ENCODE measurements around the gene TTC3.

The TTC3 gene

DNA sequence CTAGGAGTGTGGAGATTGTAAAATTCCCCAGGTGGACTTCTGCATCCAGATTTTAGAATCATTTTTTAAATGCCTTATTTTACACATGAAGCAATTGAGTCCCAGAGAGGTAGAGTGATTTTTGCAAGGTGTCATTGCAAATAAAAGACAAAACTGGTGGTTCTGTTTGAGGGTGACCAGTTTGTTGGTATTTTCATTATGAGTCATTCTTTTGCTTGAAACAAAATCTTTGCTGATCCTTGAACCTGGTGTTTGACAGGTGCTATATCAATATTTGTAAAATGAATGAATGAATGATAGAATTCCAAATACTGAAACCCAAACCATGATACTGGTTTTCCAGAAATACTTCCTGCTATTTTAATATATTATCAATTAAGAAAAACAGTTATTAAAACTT is 44.1 kb downstream of the TTC3 start:
- TF ChIP-seq, protein P1, sequence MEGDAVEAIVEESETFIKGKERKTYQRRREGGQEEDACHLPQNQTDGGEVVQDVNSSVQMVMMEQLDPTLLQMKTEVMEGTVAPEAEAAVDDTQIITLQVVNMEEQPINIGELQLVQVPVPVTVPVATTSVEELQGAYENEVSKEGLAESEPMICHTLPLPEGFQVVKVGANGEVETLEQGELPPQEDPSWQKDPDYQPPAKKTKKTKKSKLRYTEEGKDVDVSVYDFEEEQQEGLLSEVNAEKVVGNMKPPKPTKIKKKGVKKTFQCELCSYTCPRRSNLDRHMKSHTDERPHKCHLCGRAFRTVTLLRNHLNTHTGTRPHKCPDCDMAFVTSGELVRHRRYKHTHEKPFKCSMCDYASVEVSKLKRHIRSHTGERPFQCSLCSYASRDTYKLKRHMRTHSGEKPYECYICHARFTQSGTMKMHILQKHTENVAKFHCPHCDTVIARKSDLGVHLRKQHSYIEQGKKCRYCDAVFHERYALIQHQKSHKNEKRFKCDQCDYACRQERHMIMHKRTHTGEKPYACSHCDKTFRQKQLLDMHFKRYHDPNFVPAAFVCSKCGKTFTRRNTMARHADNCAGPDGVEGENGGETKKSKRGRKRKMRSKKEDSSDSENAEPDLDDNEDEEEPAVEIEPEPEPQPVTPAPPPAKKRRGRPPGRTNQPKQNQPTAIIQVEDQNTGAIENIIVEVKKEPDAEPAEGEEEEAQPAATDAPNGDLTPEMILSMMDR (IDR thresholded peaks at IDR 0.05; ENCODE audit: borderline replicate concordance, insufficient read depth, low read depth, low read length), result no peak
- no peak overlapping the region for H3K4me3 ChIP-seq (ENCODE audit: low read depth, low read length)

DNA sequence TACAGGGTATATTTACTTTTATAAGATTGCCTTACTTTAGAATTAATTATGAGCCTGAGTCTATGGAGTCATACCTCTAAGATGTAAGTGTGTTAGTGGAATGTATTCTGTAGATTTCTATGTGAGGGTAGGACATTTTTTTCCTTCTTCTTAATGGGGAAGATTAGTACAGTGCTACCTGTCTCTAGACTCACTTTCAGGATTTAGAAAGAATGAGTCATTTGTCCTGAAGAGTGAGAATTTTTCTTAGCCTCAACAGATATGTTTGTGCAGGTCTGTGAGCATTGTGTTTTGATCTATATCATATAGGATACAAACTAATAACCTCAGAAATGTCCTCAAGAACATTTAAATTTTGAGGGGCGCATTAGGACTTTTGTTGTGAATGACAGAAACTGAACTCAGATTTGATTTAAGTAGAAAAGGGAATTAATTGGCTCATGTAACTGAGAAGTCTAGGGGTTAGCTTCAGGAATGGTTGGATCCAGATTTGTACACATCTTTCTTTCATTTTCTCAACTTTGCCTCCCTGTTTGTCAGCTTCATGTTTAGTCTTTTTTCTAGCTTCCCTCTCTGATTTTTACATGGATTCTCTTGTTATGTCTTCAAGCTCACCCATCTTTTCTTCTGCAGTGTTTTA is 45.3 kb downstream of the TTC3 start:
- no peak overlapping the region for H3K4me3 ChIP-seq (ENCODE audit: low read depth, low read length)
- TF ChIP-seq, protein P1 (IDR thresholded peaks at IDR 0.05; ENCODE audit: borderline replicate concordance, insufficient read depth, low read depth, low read length), result no peak

DNA sequence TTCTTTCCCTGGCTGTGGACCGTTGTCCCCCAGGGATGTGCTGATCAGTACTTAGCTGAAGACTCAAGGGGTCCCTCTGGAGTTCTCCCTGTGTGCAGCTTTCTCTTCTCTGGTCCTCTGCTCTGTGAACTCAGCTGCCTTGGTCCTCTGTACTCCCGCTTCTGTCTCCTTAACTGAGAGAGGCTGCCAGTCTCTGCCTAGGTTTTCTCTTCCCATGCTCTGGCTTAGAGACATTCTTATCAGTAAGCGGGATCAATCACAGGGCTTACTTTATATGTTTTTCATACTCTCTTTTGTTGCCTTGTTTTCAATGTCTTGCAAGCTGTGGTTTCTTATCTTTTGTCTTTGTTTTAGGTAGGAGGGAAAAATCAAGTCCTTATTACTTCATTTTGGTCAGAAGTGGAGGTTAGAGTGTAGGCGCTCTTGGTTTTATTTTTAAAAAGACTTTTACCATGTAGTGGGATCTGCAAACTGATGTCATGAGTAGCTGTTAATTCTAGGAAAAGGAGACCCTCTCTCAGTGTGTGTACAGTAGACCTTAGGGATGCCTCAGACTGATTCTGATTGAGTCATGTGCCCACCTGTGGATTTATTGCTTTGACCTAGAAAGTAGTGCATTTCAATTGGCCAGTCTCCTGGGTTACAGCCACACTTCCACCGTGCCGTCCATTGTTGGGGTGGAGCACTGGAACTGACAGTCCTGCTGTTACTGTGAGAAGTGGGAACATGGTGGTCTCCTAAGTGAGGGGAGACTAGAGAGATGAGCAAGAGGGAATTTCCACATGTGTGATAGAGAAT is 46.6 kb downstream of the TTC3 start:
- TF ChIP-seq, protein P1 (IDR thresholded peaks at IDR 0.05; ENCODE audit: borderline replicate concordance, insufficient read depth, low read depth, low read length), result no peak
- H3K4me3 ChIP-seq (ENCODE audit: low read depth, low read length), result no peak overlapping the region

DNA sequence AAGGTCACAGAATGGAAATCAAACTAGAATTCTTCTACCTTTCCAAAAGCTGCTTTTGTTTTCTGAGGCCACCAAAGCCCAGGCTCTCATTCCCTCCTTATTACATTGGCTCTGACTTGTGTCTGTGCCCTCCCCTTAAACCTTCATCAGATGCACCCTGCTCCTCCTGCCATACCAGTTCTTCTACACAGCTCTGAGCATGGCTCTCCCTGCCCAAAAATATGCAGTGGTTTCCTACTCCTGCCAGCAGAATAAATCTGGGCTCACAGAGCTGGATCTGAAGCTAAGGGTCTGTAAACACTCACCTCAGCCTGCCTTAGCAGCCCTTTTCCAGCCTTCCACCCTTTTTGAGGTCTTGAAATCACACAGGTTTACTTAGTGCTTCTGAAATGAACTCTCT is 55.0 kb downstream of the TTC3 start:
- H3K4me3 ChIP-seq (ENCODE audit: low read depth, low read length), result no peak overlapping the region
- TF ChIP-seq, protein P1 (IDR thresholded peaks at IDR 0.05; ENCODE audit: borderline replicate concordance, insufficient read depth, low read depth, low read length), result no peak

DNA sequence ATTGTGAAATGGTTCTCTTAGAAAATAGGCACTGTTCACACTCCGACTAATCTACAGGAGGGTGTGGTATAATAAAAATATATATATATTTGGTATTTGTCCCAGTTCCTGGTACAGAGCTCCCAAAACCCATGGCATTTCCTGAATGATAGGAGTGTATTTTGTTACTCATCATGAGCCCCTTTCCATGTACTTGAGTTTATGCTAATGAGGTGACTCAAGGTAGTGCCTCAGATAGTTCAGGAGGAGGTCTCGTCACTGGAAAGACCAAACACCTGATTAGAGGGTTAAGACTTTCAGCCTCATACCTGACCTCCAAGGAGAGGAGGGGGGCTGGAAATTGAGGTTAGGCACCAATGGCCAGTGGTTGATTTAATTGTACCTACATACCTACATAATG is 57.9 kb downstream of the TTC3 start:
- TF ChIP-seq, protein P1 (IDR thresholded peaks at IDR 0.05; ENCODE audit: borderline replicate concordance, insufficient read depth, low read depth, low read length), result no peak
- no peak overlapping the region for H3K4me3 ChIP-seq (ENCODE audit: low read depth, low read length)

DNA sequence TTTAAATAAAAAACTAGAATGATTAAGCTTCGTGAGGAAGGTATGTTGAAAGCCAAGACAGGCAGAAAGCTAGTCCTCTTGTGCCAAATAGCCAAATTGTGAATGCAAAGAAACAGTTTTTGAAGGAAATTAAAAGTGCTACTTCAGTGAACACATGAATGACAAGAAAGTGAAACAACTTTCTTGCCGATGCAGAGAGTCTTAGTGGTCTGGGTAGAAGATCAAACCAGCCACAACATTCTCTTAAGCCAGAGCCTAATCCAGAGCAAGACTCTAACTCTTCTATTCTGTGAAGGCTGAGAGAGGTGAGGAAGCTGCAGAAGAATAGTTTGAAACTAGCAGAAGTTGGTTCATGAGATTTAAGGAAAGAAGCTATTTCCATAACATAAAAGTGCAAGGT is 63.2 kb downstream of the TTC3 start:
- TF ChIP-seq, protein P1 (IDR thresholded peaks at IDR 0.05; ENCODE audit: borderline replicate concordance, insufficient read depth, low read depth, low read length), result no peak
- H3K4me3 ChIP-seq (ENCODE audit: low read depth, low read length), result no peak overlapping the region

DNA sequence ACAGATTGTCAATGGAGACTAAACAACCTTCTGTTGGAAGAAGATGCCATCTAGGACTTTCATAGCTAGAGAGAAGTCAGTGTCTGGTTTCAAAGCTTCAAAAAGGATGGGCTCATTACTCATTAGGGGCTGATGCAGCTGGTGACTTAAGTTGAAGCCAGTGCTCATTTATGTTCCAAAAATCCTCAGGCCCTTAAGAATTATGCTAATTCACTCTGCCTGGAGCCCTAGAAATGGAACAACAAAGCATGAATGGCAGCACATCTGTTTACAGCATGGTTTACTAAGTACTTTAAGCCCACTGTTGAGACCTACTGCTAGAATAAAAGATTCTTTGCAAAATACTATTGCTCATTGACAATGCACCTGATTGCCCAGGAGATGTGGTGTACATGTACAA is 63.7 kb downstream of the TTC3 start:
- TF ChIP-seq, protein P1 (IDR thresholded peaks at IDR 0.05; ENCODE audit: borderline replicate concordance, insufficient read depth, low read depth, low read length), result no peak
- H3K4me3 ChIP-seq (ENCODE audit: low read depth, low read length), result no peak overlapping the region

All from GM12875 (cell line).